Astrocyte of the spinal cord (primary cell): ENCODE measurements around the gene KRT84.
"Not testable (repeated sequence)": the region's sequence is repeated elsewhere in the genome, so short reads cannot be mapped to it uniquely, and the experiment has no call there.

Source experiments
- DNase-seq: peaks from one replicate; pipeline ENCODE4 v3.0.0; 2011; ENCODE audit warnings: low read depth, low spot score
- H3K4me3 ChIP-seq: 2 replicates; pipeline ENCODE4 v1.5.1; 2011; ENCODE audit warnings: low read depth, mild to moderate bottlenecking, low read length, moderate library complexity
- CTCF ChIP-seq: IDR thresholded peaks from 2 replicates; pipeline ENCODE4 v1.5.1; 2012; ENCODE audit warnings: low read depth, mild to moderate bottlenecking, low read length, inconsistent platforms
- in situ Hi-C: cut with HindIII; loops from 2 replicates; pipeline ENCODE4 v1.10.0; 2017; ENCODE audit warnings: low sequenced_read_pairs

The KRT84 gene

GRCh38 chr12:52349196-52349595 lies 36.3 kb downstream of the KRT84 start:
- H3K4me3 ChIP-seq: no peak overlapping the region
- DNase-seq: no peak
- in situ Hi-C loops: no loop called here
- no peak for TF ChIP-seq CTCF

GRCh38 chr12:52347551-52348510 lies 37.6 kb downstream of the KRT84 start:
- no peak overlapping the region for H3K4me3 ChIP-seq
- in situ Hi-C loops: no loop called here
- DNase-seq: no peak
- no peak for TF ChIP-seq CTCF

GRCh38 chr12:52347016-52347415 lies 38.4 kb downstream of the KRT84 start:
- no peak overlapping the region for H3K4me3 ChIP-seq
- in situ Hi-C loops: no loop called here
- no peak for TF ChIP-seq CTCF
- DNase-seq: no peak

GRCh38 chr12:52346593-52346992 lies 38.9 kb downstream of the KRT84 start:
- no peak overlapping the region for H3K4me3 ChIP-seq
- in situ Hi-C loops: no loop called here
- no peak for DNase-seq
- no peak for TF ChIP-seq CTCF

GRCh38 chr12:52345041-52345440 lies 40.4 kb downstream of the KRT84 start:
- H3K4me3 ChIP-seq, in situ Hi-C loops, DNase-seq: not testable (repeated sequence)

GRCh38 chr12:52344111-52344510 lies 41.3 kb downstream of the KRT84 start:
- H3K4me3 ChIP-seq: no peak overlapping the region
- no peak for DNase-seq
- in situ Hi-C loops: no loop called here
- TF ChIP-seq CTCF: no peak

GRCh38 chr12:52343550-52343949 lies 41.9 kb downstream of the KRT84 start:
- H3K4me3 ChIP-seq: no peak overlapping the region
- DNase-seq: no peak
- no peak for TF ChIP-seq CTCF
- in situ Hi-C loops: no loop called here
